TTC549 (cell line): ENCODE results near the gene ADARB2.
"Not testable (repeated sequence)": the region's sequence is repeated elsewhere in the genome, so short reads cannot be mapped to it uniquely, and the experiment has no call there.

Experiments
- FAIRE-seq: peaks from 2 replicates; lab custom pipeline; 2012; peaks lifted over from hg19 to GRCh38; lab: Jason Lieb, UNC

Gene ADARB2

GRCh38 chr10:1423676-1424253, 313.6 kb downstream of the ADARB2 start:
- no peak for FAIRE-seq

GRCh38 chr10:1422275-1422674, 315.1 kb downstream of the ADARB2 start:
- no peak for FAIRE-seq

GRCh38 chr10:1420661-1421362, 316.5 kb downstream of the ADARB2 start:
- FAIRE-seq: no peak

GRCh38 chr10:1419796-1420610, 317.3 kb downstream of the ADARB2 start:
- no peak for FAIRE-seq

- FAIRE-seq: no peak
These were observed 319.2 kb downstream of the ADARB2 start for GRCh38 chr10:1418031-1418550.

- no peak for FAIRE-seq
These were observed 319.8 kb downstream of the ADARB2 start for GRCh38 chr10:1417574-1417973.

GRCh38 chr10:1416456-1417037, 320.8 kb downstream of the ADARB2 start:
- FAIRE-seq: no peak

- no peak for FAIRE-seq
These were observed 322.4 kb downstream of the ADARB2 start for GRCh38 chr10:1414893-1415292.

GRCh38 chr10:1414346-1414745, 323.0 kb downstream of the ADARB2 start:
- not testable (repeated sequence) for FAIRE-seq

GRCh38 chr10:1413823-1414222, 323.5 kb downstream of the ADARB2 start:
- FAIRE-seq: no peak

- no peak for FAIRE-seq
These were observed 324.1 kb downstream of the ADARB2 start for GRCh38 chr10:1413256-1413655.

- FAIRE-seq: no peak
These were observed 324.7 kb downstream of the ADARB2 start for GRCh38 chr10:1412531-1413189.

GRCh38 chr10:1411956-1412355, 325.4 kb downstream of the ADARB2 start:
- FAIRE-seq: no peak

- FAIRE-seq: no peak
These were observed 325.9 kb downstream of the ADARB2 start for GRCh38 chr10:1411451-1411850.

GRCh38 chr10:1410469-1411395, 326.6 kb downstream of the ADARB2 start:
- FAIRE-seq: no peak

- no peak for FAIRE-seq
These were observed 327.3 kb downstream of the ADARB2 start for GRCh38 chr10:1410032-1410431.

GRCh38 chr10:1409392-1409791, 327.9 kb downstream of the ADARB2 start:
- FAIRE-seq: no peak

- FAIRE-seq: no peak
These were observed 328.5 kb downstream of the ADARB2 start for GRCh38 chr10:1408651-1409367.

GRCh38 chr10:1406967-1407945, 330.1 kb downstream of the ADARB2 start:
- no peak for FAIRE-seq
